ENCODE measurements around the gene DIS3L2.
"Not testable (repeated sequence)": the region's sequence is repeated elsewhere in the genome, so short reads cannot be mapped to it uniquely, and the experiment has no call there.

DIS3L2 gene

GRCh38 chr2:232061265-232061664, 99.8 kb downstream of the DIS3L2 start:
- DNase-seq, result no peak

GRCh38 chr2:232073026-232073425, 111.5 kb downstream of the DIS3L2 start:
- no peak for DNase-seq

- DNase-seq, result no peak
These were observed 112.2 kb downstream of the DIS3L2 start for GRCh38 chr2:232073699-232074098.

GRCh38 chr2:232075080-232075479, 113.6 kb downstream of the DIS3L2 start:
- no peak for DNase-seq

DNA sequence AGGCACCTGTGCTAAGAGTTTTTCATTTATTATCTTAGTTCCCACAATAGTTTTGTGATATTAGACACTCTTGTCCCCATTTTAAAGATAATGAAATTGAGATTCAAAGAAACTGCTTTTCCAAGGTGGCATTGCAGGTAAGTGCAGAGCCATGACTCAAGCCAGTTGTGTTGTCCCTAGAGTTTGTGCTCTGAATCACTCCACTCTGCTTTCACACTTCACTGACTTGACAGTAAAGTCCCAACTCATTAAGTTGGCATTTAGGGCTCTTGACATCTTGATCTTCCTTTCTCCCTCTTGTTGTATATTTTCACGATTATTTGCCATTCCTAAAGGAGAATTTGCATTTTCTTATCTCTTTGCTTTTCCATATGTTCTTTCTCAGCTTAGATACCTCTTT, 114.3 kb downstream of the DIS3L2 start:
- no peak for DNase-seq

GRCh38 chr2:232076272-232076671, 114.8 kb downstream of the DIS3L2 start:
- DNase-seq, result no peak

- no peak for DNase-seq
These were observed 115.2 kb downstream of the DIS3L2 start for GRCh38 chr2:232076736-232077135.

- no peak for DNase-seq
These were observed 123.7 kb downstream of the DIS3L2 start for GRCh38 chr2:232085164-232085563.

- no peak for DNase-seq
These were observed 124.4 kb downstream of the DIS3L2 start for GRCh38 chr2:232085826-232086425.

GRCh38 chr2:232088771-232089170, 127.3 kb downstream of the DIS3L2 start:
- DNase-seq, result no peak

GRCh38 chr2:232094201-232094600, 132.7 kb downstream of the DIS3L2 start:
- no peak for DNase-seq

- no peak for DNase-seq
These were observed 133.4 kb downstream of the DIS3L2 start for GRCh38 chr2:232094883-232095282.

DNA sequence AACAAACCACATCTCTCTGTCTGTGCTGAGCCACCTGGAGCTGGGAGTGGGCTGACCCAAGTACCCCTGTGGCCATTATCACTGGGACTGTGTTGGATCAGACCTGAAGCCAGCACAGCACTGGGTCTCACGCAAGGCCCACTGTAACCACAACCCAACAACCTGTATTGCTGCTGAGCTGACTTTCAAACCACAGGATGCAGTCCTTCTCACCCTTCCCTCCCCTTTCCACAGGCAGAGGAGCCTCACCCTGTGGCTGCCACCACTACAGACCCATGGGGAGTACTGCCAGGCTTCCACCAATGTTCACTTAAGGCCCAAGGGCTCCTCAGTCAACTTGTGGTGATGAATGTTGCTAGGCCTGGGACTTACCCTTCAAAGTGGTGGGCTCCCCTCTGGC, 135.7 kb downstream of the DIS3L2 start:
- DNase-seq, result no peak

GRCh38 chr2:232097758-232098157, 136.2 kb downstream of the DIS3L2 start:
- no peak for DNase-seq

GRCh38 chr2:232102380-232102779, 140.9 kb downstream of the DIS3L2 start:
- no peak for DNase-seq

DNA sequence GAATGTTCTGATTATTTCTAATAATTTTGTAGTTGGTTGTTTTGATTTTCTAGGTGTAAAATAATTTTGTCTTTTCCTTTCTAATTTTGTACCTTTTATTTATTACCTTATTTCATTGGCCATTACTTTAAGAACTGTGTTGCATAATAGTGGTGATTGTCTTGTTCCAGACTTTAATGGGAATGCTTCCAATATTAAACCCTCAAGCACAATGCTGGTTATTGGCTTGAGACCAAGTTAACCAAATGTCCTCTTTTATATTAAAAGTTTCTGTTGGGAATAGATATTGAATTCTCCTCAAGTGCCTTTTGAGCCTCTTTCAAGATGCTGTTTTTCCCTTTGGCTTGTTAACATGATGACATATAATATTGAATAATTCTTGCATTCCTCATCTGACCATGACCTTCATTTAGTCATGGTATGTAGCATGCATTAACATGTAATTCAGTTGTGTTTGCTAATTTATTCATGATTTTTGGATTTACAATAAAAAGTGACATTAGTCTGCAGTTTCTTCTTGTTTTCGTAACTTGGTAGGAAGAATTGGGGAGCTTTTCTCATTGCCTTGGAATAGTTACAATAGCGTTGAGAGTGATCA, 141.7 kb downstream of the DIS3L2 start:
- no peak for DNase-seq

DNA sequence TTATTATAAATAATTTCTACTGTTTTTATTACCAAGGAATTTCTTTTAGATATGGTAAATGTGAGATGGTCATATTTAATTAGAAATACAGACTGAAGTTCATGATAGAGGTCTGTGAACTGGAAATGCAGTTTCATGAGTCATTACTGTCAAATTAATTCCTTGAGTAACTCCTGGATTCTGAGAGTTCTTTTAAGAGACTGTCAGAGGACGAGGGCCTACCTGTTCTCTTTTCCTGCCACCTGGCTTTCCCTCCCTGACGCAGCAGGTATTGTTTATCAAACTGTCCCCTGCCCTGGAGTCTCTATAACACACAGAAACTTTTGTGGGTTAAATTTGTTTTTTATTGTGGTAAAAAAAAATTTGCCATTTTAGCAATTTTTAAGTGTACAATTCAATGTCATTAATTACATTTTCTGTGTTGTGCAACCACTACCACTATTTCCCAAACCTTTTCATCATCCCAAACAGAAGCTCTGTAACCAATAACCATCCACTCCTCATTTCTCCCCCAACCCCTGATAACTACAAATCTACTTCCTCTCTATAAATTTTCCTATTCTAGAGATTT, 142.6 kb downstream of the DIS3L2 start:
- no peak for DNase-seq

- no peak for DNase-seq
These were observed 150.0 kb downstream of the DIS3L2 start for GRCh38 chr2:232111551-232111950.

DNA sequence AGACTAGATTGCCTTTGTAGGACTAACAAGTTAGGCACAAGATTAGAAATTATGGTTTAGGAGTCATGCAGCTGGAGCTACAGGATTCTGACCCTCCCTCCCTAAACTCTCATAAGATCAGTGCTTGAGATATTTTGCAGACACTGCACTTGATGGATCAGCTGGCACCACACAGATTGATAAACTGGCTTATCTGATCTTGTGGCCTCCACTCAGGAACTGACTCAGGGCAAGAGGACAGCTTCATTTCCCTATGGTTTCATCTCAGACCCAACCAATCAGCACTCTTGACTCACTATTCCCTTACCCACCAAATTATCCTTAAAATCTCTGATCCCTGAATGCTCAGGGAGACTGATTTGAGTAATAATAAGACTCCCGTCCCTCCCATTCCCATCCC, 152.3 kb downstream of the DIS3L2 start:
- DNase-seq, result no peak

DNA sequence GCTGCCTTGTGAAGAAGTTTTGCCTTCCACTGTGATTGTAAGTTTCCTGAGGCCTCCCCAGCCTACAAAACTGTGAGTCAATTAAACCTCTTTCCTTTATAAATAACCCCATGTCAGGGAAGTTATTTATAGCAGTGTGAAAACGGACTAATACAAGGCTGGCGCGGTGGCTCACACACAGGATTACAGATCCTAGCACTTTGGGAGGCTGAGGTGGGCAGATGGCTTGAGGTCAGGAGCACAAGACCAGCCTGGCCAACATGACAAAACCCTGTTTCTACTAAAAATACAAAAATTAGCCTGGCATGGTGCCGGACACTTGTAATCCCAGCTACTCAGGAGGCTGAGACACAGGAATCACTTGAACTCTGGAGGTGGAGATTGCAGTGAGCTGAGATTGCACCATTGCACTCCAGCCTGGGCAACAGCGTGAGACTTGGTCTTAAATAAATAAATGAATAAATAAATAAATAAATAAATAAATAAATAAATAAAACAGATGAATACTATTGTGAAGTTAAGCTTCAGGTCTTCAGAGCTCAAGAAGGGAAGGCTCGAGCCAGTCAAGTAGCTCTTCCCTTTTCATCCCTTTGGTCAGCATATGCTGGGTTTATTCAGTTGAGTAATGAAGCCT, 154.3 kb downstream of the DIS3L2 start:
- DNase-seq, result not testable (repeated sequence)

DNA sequence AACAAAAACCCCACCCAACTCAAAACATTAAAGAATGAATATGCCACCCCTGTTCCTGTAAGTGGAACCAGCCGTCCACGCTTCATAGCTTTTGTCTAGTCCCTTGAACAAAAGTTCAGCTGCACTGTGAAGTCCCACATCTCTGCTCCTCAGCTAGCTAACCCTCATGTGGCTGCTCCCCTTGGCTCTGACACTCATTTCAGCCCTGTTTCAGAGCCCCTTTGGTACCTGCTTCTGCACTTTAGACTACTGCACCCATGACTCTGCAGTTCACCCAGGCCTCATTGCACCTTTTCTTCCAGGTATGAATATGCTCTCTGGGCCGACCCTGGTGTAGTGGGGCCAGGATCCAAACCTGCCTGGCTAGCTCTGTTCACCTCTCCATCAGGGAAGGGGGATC, 155.3 kb downstream of the DIS3L2 start:
- no peak for DNase-seq

- DNase-seq, result no peak
These were observed 155.9 kb downstream of the DIS3L2 start for GRCh38 chr2:232117413-232117812.

GRCh38 chr2:232120911-232121310, 159.4 kb downstream of the DIS3L2 start:
- no peak for DNase-seq

- DNase-seq, result no peak
These were observed 162.8 kb downstream of the DIS3L2 start for GRCh38 chr2:232124309-232124708.
